GM19324 (cell line): Measurements from ENCODE around the gene HK3.

ENCODE experiments used
- ATAC-seq: cut with Tn5 transposase; IDR thresholded peaks from one replicate; pipeline ENCODE4 v1.9.1; 2021; ENCODE audit warnings: mild to moderate bottlenecking, moderate library complexity; ENCODE audit not compliant: unreplicated experiment, low FRiP score

HK3 gene

DNA sequence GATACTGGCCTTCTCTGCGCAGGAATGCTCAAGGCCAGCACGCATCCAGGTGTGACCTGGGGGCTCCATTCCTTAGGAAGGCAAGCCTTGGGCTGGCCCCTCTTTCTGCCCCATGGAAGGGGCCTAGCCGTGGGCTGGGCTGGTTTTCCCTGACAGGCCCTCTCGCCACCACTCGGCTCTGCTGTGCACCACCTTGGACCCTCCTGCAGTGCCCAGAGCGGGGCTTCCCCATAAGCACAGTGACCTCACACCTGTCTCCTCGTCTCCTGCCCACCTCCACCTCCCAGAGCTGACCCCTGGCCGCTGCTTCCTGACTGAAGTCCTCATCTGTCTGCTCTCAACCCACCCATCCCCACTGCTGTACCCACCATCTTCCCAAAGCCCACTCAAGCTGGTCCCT is 67.7 kb downstream of the HK3 start:
- no peak for ATAC-seq

DNA sequence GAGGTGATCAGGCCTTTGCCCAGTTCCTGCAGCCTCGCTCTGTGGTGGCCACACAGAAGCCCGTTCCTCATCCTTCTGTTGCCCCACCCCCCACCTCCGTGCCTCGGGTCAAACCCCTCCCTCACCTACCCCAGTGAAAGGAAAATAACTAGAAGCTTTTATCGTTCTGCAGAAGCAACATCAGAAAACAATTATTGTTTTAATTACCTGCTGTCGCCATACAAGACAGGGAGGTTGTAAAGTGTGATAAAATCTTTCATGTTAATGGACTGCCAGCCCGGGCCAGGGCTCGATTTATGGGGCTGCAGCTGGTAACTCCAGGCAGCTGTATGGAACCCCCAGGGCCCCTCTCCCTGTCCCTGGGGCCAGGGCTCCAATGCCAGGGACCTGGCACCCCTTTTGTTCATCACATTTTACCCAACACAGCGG is 68.1 kb downstream of the HK3 start:
- no peak for ATAC-seq
